Natural killer cell treated with Interleukin-12 subunit alpha and Interleukin-12 subunit beta and Interleukin-15 and Interleukin-18, amount 100 ng/mL, for 72 hours (primary cell): Measurements from ENCODE around the gene ZP4. TPM values are rescaled to one million over a fixed set of nuclear protein-coding genes. Genes with fewer than 3 reads are reported as not detected.

Experiments
- ATAC-seq, 2 donors: fragments of 150-1000 bp; cut with Tn5 transposase in 1 of 2; sonication (Bioruptor Pico), chemical (Tn5 transposase) in 1 of 2; 2 replicates each; pipeline ENCODE4 v1.10.0; 2021
- DNase-seq: peaks from one replicate; pipeline ENCODE4 v3.0.0; 2022; ENCODE audit warnings: low spot score
- H3K27ac Mint-ChIP-seq, 2 donors: 1 replicate in 1 of 2; 2 replicates in 1 of 2; pipeline ENCODE4 v1.8.0; 2022; ENCODE audit warnings: mixed read lengths in 2 of 2, mild to moderate bottlenecking in 1 of 2, moderate library complexity in 1 of 2
- H3K27me3 Mint-ChIP-seq, 2 donors: 1 replicate in 1 of 2; 2 replicates in 1 of 2; pipeline ENCODE4 v1.8.0; 2022; ENCODE audit warnings: mixed read lengths in 2 of 2
- H3K36me3 Mint-ChIP-seq: one replicate; pipeline ENCODE4 v1.8.0; 2022; ENCODE audit warnings: mixed read lengths
- H3K4me1 Mint-ChIP-seq, 2 donors: 1 replicate in 1 of 2; 2 replicates in 1 of 2; pipeline ENCODE4 v1.8.0; 2022; ENCODE audit warnings: low read depth in 2 of 2, mixed read lengths in 2 of 2, mild to moderate bottlenecking in 1 of 2
- H3K4me3 Mint-ChIP-seq: one replicate; pipeline ENCODE4 v1.8.0; 2022; ENCODE audit warnings: mixed read lengths
- H3K9me3 Mint-ChIP-seq: 2 replicates; pipeline ENCODE4 v1.8.0; 2022; ENCODE audit warnings: mixed read lengths
- total RNA-seq, 2 donors: library from RNA; stranded (reverse); gene quantifications; one replicate each; pipeline ENCODE4 v1.2.3, GENCODE V29; 2022

The ZP4 gene
- total RNA-seq, 2 donors from 2014 or later: not detected

DNA sequence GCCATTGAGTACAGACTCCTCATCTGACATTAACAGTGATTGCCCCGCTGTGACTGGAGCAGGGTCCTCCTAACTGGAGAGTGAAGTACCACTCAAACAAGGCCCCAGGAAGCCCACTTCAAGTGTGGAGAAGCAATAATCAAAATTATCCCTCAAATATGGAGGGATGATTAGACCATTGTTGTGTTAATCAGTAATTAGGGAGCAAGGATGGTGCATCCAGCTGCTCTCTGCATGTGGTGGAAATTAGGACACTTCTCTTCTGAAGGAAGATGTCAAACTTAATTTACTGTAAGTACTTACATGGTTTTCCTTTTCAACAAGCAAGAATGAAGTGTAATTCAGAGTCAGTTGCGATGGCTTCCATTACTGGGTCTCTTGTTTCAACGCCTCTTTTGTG is 3.4 kb upstream of the ZP4 start:
- no peaks in the 10 kb centered on the region for H3K36me3 Mint-ChIP-seq
- DNase-seq: no peak
- no peak overlapping the region for H3K27ac Mint-ChIP-seq
- H3K9me3 Mint-ChIP-seq: no peaks in the 10 kb centered on the region
- H3K4me1 Mint-ChIP-seq: no peaks in the 10 kb centered on the region
- H3K4me3 Mint-ChIP-seq: no peak overlapping the region
- ATAC-seq: no peak
- H3K27me3 Mint-ChIP-seq: no peaks in the 10 kb centered on the region

DNA sequence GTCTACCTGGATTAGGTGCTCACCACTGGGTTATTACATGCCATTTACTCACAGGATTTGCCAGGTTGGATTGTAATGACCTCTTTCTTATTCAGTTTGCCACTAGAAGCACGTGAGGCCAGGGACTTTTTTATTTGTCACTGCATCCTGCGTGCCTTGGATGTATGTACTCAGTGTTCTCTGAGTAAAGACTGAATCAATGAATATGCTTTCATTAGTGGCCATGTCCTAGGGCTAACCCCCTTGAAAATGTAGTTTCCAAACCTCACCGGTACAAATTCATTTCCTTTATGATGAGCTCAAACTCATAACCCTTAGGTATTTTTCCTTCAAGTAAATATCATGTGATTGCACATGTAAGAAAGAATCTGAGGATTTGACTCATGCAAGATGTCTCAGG is 1.3 kb upstream of the ZP4 start:
- no peak overlapping the region for H3K27ac Mint-ChIP-seq
- DNase-seq: no peak
- ATAC-seq: no peak
- H3K4me1 Mint-ChIP-seq: no peaks in the 10 kb centered on the region
- no peaks in the 10 kb centered on the region for H3K36me3 Mint-ChIP-seq
- no peak overlapping the region for H3K4me3 Mint-ChIP-seq
- H3K9me3 Mint-ChIP-seq: no peaks in the 10 kb centered on the region
- no peaks in the 10 kb centered on the region for H3K27me3 Mint-ChIP-seq

DNA sequence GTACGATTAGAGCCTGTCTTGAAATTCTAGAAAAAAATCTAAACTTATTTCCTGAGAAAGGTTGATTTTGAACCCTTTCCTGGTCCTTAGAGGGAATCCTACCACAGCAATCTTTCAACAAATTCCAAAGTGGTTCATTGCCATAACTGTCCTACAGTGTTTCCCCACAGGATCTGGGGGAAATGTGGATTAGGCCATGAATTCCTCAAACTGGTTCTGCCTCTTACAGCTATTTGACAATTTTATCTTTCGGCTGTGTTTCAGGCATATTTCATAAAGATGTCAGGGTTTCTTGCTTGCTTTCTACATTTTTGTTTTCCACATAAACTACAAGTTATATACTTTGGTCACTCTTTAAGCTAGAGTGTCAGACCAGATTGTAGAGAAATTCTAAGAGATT is 544 bp upstream of the ZP4 start:
- no peaks in the 10 kb centered on the region for H3K4me1 Mint-ChIP-seq
- ATAC-seq: no peak
- H3K9me3 Mint-ChIP-seq: no peaks in the 10 kb centered on the region
- H3K27ac Mint-ChIP-seq: no peak overlapping the region
- no peaks in the 10 kb centered on the region for H3K27me3 Mint-ChIP-seq
- no peaks in the 10 kb centered on the region for H3K36me3 Mint-ChIP-seq
- no peak overlapping the region for H3K4me3 Mint-ChIP-seq
- DNase-seq: no peak

DNA sequence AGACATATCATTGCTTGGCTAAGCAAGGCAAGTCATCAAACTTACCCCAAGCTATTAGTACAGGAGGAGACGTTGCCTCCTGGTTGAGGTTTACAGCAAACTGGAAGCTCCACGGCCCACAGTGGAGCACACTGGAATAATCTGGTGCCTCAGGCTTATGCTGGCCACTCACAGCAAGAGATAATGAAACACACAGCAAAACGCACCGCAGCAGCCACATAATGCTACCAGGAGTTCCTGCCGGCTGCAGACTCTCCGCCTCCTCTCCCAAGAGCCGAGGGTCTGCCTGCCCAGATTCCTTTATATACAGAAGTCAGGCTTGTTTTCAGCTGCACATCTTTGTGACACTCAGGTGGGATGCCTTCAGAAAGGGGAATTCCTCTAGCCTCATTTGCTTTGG is 306 bp downstream of the ZP4 start:
- DNase-seq (no peak), ATAC-seq (no peak)
- Mint-ChIP-seq H3K27me3 (no peaks in the 10 kb centered on the region), H3K4me1 (no peaks in the 10 kb centered on the region), H3K4me3 (no peak overlapping the region), H3K9me3 (no peaks in the 10 kb centered on the region), H3K36me3 (no peaks in the 10 kb centered on the region), H3K27ac (no peak overlapping the region)

DNA sequence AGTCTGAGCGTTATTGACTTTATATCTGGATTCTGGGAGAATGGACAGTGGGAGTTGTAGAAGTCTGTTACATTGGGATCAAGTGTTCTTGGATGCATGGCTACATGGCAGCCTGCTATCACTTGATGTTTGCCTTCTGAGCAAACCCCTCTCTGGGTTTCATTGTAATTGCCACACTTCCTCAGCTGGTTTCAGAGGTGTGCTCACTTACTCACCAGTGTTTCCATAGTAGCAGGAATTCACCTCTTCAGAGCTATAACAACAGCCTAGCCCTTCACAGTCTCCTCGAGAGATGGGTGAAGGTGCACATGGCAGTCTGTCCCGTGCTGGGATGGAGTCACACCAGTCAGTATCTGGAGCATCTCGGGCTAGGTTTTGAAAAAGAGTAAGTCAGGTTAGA is 2.6 kb downstream of the ZP4 start:
- no peak for DNase-seq
- Mint-ChIP-seq H3K27me3 (no peaks in the 10 kb centered on the region), H3K27ac (no peak overlapping the region), H3K36me3 (no peaks in the 10 kb centered on the region), H3K4me3 (no peak overlapping the region), H3K4me1 (no peaks in the 10 kb centered on the region), H3K9me3 (peaks cover 6% of the 10 kb centered on the region)
- ATAC-seq: no peak

DNA sequence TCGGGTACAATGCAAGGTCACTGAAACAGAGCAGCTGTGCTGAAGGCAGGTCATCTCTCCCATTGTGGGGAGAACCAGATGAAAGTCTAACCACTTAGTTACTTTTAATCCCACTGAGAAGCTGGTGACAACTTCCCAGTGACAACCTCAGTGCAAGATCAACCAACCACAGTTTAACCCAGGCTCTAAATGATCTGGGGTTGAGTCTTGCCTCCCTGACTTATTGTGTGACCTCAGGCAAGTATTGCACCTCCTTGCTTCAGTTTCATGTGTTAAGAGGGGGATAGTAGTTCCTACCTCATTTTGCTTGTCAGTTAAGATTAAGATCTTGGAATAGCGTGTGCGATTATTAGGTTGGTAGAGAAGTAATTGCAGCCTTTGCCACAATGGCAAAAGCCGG is 3.2 kb downstream of the ZP4 start:
- Mint-ChIP-seq H3K4me1 (no peaks in the 10 kb centered on the region), H3K9me3 (peaks cover 6% of the 10 kb centered on the region)
- ATAC-seq: no peak

DNA sequence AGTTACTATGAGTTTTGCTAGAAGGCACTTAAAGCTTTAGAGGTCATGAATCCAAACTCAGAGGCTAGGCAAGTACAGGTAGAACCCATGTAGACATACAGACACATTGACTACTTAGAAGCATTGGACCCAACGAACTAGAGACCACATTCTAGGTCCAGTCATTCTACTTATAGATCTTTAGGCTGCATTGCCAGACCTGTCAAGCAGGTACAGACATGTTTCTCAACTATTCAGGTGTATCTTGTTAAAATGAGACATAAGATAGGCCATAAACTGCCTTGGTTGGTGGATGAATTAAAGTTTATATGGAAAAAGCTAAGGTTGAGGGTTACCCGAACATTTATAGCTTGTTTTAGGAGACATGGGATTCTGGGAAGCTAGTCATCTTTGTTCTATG is 6.5 kb downstream of the ZP4 start:
- Mint-ChIP-seq H3K27ac (no peak overlapping the region), H3K4me3 (no peak overlapping the region), H3K9me3 (peaks cover 6% of the 10 kb centered on the region), H3K27me3 (no peaks in the 10 kb centered on the region), H3K36me3 (no peaks in the 10 kb centered on the region), H3K4me1 (no peaks in the 10 kb centered on the region)
- ATAC-seq (no peak), DNase-seq (no peak)

More for the DNA sequence above, 3.2 kb downstream of the ZP4 start:
- no peak overlapping the region for H3K27ac Mint-ChIP-seq
- no peaks in the 10 kb centered on the region for H3K36me3 Mint-ChIP-seq
- no peaks in the 10 kb centered on the region for H3K27me3 Mint-ChIP-seq
- DNase-seq: no peak
- no peak overlapping the region for H3K4me3 Mint-ChIP-seq

DNA sequence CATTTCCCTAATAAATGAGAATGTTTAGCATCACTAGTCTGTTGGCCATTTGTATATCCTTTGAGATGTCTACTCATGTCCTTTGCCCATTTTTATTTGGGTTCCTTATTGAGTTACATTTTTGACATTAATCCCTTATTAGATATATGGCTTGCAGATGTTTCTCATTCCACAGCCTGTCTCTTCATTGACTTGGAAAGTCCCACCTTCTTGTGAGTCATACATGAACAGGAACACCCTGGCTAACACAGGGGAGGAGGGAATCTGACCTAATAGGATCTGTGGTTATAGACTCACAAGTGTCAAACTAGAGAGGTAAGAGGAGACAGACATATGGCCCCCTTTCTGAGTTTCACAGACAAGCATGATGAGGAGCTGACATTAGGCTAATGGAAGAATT is 11.5 kb downstream of the ZP4 start:
- DNase-seq: no peak
- Mint-ChIP-seq H3K27me3 (no peaks in the 10 kb centered on the region), H3K4me3 (no peak overlapping the region), H3K36me3 (no peaks in the 10 kb centered on the region), H3K9me3 (peaks cover 3% of the 10 kb centered on the region), H3K27ac (no peak overlapping the region), H3K4me1 (no peaks in the 10 kb centered on the region)
- no peak for ATAC-seq

DNA sequence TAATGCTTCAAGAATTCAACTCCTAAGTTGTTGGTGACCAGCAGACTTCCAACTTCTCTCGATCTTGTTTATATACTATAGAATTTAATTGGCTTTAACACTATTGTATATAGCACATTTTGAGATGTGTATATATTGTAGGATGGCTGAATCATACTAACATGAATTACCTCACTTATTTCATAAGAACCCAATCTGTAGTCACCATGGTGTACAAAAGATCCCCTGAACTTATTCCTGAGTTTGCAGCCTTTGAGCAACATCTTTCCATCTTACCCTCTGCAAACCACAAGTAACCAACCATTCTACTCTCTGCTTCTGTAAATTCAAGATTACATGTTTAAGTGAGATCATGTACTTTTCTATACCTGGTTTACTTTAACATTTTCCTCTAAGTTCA is 12.3 kb downstream of the ZP4 start:
- ATAC-seq: no peak
- H3K4me1 Mint-ChIP-seq: no peaks in the 10 kb centered on the region
- H3K27ac Mint-ChIP-seq: no peak overlapping the region
- H3K27me3 Mint-ChIP-seq: no peaks in the 10 kb centered on the region
- H3K4me3 Mint-ChIP-seq: no peak overlapping the region
- DNase-seq: no peak
- H3K9me3 Mint-ChIP-seq: no peaks in the 10 kb centered on the region
- H3K36me3 Mint-ChIP-seq: no peaks in the 10 kb centered on the region

DNA sequence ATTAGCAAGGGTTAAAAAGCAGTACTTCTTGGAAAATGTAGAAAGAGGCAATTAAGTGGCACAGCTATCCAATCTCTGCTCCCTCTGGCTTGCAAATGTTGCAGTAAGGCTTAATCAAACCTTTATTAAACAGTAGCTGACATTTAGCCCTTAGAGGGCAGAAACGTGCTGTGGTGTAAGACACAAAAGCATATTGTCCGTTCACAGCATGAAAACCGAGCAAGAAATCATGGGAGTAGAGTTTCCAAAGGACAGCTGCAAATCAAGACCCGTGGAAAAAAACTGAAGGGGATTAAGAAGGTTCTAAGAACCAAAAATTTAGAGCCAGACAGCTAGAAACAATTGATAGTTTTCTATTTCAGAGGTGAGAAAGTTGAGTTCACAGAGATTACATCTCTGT is 13.1 kb downstream of the ZP4 start:
- H3K9me3 Mint-ChIP-seq: no peaks in the 10 kb centered on the region
- no peak for DNase-seq
- no peaks in the 10 kb centered on the region for H3K27me3 Mint-ChIP-seq
- H3K4me1 Mint-ChIP-seq: no peaks in the 10 kb centered on the region
- H3K36me3 Mint-ChIP-seq: no peaks in the 10 kb centered on the region
- no peak overlapping the region for H3K4me3 Mint-ChIP-seq
- ATAC-seq: no peak
- no peak overlapping the region for H3K27ac Mint-ChIP-seq

DNA sequence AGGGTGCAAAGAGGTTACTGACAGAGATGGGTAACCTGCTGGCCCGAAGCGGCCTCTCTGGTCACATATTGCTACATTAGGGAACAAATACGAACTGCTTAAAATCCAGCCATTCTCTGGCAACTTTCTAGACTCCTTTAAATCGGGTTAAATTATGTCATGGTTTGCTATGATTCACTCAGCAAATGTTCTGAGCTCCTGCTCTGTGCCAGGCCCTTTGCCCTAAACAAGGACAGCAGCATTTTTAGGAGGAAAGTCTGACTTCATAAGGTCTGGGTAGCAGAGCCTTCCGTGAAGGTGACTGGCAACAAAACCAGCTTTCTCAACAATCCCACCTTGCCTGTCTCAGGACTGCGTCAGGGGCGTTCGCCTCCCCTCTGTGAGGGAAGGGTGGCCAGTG is 15.4 kb downstream of the ZP4 start:
- ATAC-seq: no peak
- Mint-ChIP-seq H3K4me1 (no peaks in the 10 kb centered on the region), H3K9me3 (no peaks in the 10 kb centered on the region), H3K27ac (no peak overlapping the region), H3K36me3 (no peaks in the 10 kb centered on the region), H3K4me3 (no peak overlapping the region), H3K27me3 (no peaks in the 10 kb centered on the region)
- no peak for DNase-seq

DNA sequence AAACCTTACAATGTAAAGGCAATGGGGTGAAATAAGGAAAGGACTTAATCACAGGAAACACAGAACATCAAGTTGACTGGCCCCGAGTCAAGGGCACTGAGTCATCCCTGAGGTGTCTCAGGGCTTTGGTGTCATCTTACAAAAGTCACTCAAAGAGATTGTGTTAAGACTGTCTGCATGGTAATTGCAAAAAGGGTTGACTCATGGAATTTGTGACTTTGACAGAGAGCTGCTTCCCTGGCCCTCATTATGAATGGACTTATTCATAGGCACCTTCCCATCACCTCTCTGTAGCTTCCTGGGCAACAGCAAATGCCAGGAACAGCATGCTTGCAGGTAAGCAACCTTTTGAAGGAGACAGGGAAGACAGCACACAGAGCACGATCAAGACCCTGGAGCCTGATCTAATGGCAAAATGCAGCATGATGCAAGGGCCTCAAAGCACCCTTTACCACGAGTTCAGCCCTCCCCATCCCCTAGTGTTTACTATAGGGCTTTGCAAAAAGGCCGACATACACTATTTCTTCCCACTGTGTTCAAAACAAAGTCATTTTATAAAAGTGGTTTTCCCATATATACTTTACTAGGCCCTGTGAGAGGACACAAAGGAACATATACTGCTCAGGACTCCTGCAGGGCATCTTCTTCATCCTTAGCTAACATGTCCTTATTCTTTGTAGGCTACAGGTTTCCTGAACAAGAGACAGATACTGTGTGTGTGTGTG is 17.1 kb downstream of the ZP4 start:
- Mint-ChIP-seq H3K27me3 (no peaks in the 10 kb centered on the region), H3K27ac (no peak overlapping the region), H3K4me1 (no peaks in the 10 kb centered on the region), H3K4me3 (no peak overlapping the region), H3K9me3 (no peaks in the 10 kb centered on the region), H3K36me3 (no peaks in the 10 kb centered on the region)
- DNase-seq: no peak
- no peak for ATAC-seq

DNA sequence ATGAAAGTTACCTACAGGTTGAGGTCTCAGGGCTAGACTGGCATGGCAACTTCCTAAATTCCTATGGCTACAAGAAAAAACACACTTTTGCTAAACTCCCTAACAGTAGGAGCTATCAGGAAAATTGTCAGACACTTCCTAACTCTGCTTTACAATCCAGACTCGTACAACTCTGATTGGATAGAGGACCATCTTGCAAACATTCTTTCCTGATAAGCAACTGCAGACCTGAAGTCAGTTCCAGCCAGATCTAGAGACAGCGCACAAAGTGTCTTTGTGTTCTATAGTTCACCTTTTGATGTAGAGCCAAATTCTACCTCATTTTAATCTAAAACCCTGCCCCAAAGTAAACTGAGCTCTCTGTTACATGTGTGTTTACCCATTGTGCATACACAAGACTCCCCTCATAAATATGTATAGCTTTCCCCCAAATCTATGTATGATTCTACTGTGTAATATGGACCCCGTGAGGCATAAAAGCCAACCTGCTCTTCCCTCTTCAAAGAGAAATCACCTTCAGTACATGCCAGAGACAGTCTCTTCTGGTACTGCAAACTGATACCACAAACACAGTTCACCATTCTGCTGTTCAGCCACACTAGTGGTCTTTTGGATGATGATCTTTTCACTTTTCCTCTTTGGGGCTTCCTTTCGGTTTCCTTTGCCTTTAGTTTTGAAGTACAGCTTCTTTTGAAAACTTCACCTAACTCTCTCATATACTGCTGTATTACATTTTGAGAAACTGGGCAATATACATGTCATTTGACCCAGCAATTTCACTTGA is 21.7 kb downstream of the ZP4 start:
- Mint-ChIP-seq H3K4me3 (no peak overlapping the region), H3K27me3 (peaks cover 0 to 3% of the 10 kb centered on the region in 2 donors), H3K4me1 (peaks cover 0 to 2% of the 10 kb centered on the region in 2 donors), H3K27ac (no peak overlapping the region), H3K9me3 (no peaks in the 10 kb centered on the region), H3K36me3 (no peaks in the 10 kb centered on the region)
- DNase-seq (no peak), ATAC-seq (no peak)

DNA sequence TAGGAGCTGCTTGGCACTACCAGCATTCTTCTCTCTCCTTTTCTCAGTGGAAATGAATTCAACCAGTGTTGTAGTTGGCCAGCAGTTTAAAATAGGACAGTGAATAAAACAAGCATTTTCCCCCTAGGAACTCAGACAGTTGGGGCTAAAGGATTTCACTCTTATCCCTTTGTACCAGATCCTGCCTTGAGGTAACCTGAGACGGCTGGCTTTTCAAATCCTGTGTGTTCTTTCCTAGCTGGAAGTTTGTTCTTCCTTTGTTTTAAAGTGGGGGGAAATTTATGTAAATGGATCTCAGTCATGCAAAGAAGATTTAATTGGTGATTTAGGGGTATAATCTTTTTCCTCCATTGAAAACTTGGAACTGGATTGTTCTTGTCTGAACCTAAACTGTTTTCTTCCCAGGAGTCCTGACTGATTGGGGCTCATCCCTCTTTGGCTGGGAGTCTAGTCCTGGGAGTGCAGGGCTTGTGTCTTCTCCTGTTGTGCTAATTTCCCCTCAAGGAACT is 23.3 kb downstream of the ZP4 start:
- H3K27ac Mint-ChIP-seq: no peak overlapping the region
- peaks cover 0 to 3% of the 10 kb centered on the region in 2 donors for H3K27me3 Mint-ChIP-seq
- DNase-seq (no peak), ATAC-seq (no peak)
- no peak overlapping the region for H3K4me3 Mint-ChIP-seq
- no peaks in the 10 kb centered on the region for H3K36me3 Mint-ChIP-seq
- peaks cover 0 to 2% of the 10 kb centered on the region in 2 donors for H3K4me1 Mint-ChIP-seq
- no peaks in the 10 kb centered on the region for H3K9me3 Mint-ChIP-seq
